ENCODE measurements around the gene ERC1. TPM values are rescaled to one million over a fixed set of nuclear protein-coding genes. Genes with fewer than 3 reads are reported as not detected.

ERC1 gene
- total and polyA plus RNA-seq, 2 donors (not counting 3 experiments of a cell fraction or from before 2014, with no cell fraction given): 11.7 to 66.1 TPM

DNA sequence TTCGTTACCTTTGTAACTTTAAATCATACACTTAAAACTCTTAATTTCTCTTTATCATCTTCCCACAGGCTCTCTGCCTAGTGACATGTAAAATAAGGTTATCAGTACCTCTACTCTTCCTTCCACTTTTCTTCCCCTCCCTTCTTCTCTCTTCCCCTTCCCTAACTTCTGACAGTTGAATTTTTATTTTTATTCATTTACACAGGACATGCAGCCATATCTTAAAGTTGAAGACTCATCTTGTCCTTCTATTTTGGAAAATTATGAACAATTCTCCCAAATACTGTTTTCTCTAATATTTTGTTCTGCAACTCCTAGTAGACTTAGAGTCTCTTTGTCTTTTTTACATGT, 339.4 kb downstream of the ERC1 start:
- BruUV-seq (replicated peaks): no TSS peak
- no peak for TF ChIP-seq FOS (IDR thresholded peaks at IDR 0.05; ENCODE audit: borderline replicate concordance, insufficient read depth, low read length)
- no peak for TF ChIP-seq POLR2A (IDR thresholded peaks at IDR 0.05; ENCODE audit: low read depth, low read length)
- no peak for TF ChIP-seq MYC (IDR thresholded peaks at IDR 0.05; ENCODE audit: low read depth, low read length)
- no peak for TF ChIP-seq POLR2AphosphoS5 (IDR thresholded peaks at IDR 0.05; ENCODE audit: insufficient read depth, low read depth, low read length)
- TF ChIP-seq, protein P1, sequence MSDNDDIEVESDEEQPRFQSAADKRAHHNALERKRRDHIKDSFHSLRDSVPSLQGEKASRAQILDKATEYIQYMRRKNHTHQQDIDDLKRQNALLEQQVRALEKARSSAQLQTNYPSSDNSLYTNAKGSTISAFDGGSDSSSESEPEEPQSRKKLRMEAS (IDR thresholded peaks at IDR 0.05; ENCODE audit: insufficient read depth, insufficient read length): no peak
- no peak for TF ChIP-seq JUN (IDR thresholded peaks at IDR 0.05; ENCODE audit: borderline replicate concordance, insufficient read depth, insufficient read length, low read depth)
- TF ChIP-seq GATA2 (IDR thresholded peaks at IDR 0.05; ENCODE audit: insufficient read depth, insufficient read length, low read depth, low read length): no peak
- TF ChIP-seq, protein P2, sequence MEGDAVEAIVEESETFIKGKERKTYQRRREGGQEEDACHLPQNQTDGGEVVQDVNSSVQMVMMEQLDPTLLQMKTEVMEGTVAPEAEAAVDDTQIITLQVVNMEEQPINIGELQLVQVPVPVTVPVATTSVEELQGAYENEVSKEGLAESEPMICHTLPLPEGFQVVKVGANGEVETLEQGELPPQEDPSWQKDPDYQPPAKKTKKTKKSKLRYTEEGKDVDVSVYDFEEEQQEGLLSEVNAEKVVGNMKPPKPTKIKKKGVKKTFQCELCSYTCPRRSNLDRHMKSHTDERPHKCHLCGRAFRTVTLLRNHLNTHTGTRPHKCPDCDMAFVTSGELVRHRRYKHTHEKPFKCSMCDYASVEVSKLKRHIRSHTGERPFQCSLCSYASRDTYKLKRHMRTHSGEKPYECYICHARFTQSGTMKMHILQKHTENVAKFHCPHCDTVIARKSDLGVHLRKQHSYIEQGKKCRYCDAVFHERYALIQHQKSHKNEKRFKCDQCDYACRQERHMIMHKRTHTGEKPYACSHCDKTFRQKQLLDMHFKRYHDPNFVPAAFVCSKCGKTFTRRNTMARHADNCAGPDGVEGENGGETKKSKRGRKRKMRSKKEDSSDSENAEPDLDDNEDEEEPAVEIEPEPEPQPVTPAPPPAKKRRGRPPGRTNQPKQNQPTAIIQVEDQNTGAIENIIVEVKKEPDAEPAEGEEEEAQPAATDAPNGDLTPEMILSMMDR (IDR thresholded peaks at IDR 0.05; ENCODE audit: extremely low read depth in 1 of 2, insufficient read depth in 1 of 2, low read depth in 1 of 2, low read length in 2 of 2): no peak
- TF ChIP-seq EZH2 (IDR thresholded peaks at IDR 0.05; ENCODE audit: borderline replicate concordance, low read depth, low read length, severe bottlenecking): no peak

More for the DNA sequence above, 339.4 kb downstream of the ERC1 start:
- Histone ChIP-seq H3K79me2 (ENCODE audit: control insufficient read depth, insufficient read depth, low read length) (no peaks in the 10 kb centered on the region), H3K9me3 (replicated peaks; ENCODE audit: control insufficient read depth, insufficient read depth, low read length) (no peaks in the 10 kb centered on the region), H3K4me1 (ENCODE audit: control insufficient read depth, extremely low read depth, insufficient read depth, low read length) (no peaks in the 10 kb centered on the region), H3K27me3 (ENCODE audit: control insufficient read depth in 2 of 2, insufficient read depth in 2 of 2, low read length in 2 of 2) (no peaks in the 10 kb centered on the region), H3K9me1 (replicated peaks; ENCODE audit: control insufficient read depth, extremely low read depth, insufficient read depth, low read length) (no peaks in the 10 kb centered on the region), H4K20me1 (replicated peaks; ENCODE audit: control insufficient read depth, extremely low read depth, insufficient read depth, low read length) (no peaks in the 10 kb centered on the region), H3K36me3 (ENCODE audit: control insufficient read depth in 2 of 2, extremely low read depth in 1 of 2, insufficient read depth in 2 of 2, low read length in 2 of 2) (no peaks in the 10 kb centered on the region), H3K9ac (replicated peaks; ENCODE audit: extremely low read depth, insufficient read depth, low read length) (no peak overlapping the region), H3K4me2 (ENCODE audit: insufficient read depth, low read length) (no peak overlapping the region), H3K27ac (ENCODE audit: insufficient read depth, low read depth, low read length) (no peak overlapping the region), H3K4me3 (replicated peaks in 1 of 3; ENCODE audit: insufficient read depth in 1 of 3, low read depth in 1 of 3, low read length in 3 of 3) (no peak overlapping the region), H2AFZ (ENCODE audit: low read depth, low read length) (no peak overlapping the region)
- ChIA-PET POLR2A (no interaction called here), CTCF (interaction anchor here (0.6 to 1.0 kb wide), 2 partner anchors 159 to 212 kb away, joined by 3 to 4 read pairs; no protein-coding TSS in a partner anchor)
- no peak for FAIRE-seq
- DNase-seq (ENCODE audit: low read depth, low spot score): no peak
- intact Hi-C loops (cut with micrococcal nuclease) (no loop called here), dilution Hi-C loops (cut with MboI; ENCODE audit: extremely low pct_ligation_motif_present, low sequenced_read_pairs) (no loop called here)
